NCI-H1436 (cell line): ENCODE data around the gene CLASRP.
"Not testable (repeated sequence)": the region's sequence is repeated elsewhere in the genome, so short reads cannot be mapped to it uniquely, and the experiment has no call there.

Source experiments
- DNase-seq: peaks from one replicate; lab custom pipeline; 2025; lab: John Stamatoyannopoulos, UW

The CLASRP gene

DNA sequence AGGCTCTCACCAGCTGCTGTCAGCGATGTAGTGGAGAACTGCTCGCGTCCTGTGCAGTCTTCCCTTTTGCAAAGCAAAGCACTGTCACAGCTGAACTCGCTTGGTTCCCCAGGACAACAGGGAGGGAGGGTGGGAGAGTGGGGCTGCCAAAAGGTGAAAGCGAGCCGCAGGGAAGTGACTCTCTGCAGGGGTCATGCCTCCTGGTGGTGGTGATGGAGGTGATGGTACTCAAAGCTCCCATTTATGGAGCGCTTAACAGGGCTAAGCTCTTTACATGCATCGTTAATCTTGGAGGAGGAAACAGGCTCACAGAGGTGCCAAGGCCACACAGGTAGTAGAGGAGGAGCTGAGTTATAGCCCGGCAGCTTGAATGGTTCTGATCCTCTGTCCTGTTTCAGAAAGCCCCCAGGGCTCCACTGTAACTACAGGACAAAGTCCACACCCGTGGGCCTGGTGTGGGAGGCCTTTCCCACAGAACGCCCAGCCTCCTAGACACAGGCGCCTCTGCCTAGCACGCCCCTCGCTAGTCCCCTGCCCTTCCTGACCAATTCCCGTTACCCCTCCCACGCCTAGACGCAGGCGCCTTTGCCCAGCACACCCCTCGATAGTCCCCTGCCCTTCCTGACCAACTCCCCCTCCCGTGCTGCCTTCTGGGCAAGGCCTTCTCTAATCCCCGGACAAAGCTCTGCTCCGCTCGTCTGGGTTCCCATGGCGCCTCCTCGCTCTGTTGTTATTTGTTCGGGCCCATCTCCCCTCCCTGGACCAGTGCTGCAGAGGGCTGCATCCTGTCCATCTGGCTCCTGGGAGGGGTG is 64.9 kb downstream of the CLASRP start:
- DNase-seq, result no peak

DNA sequence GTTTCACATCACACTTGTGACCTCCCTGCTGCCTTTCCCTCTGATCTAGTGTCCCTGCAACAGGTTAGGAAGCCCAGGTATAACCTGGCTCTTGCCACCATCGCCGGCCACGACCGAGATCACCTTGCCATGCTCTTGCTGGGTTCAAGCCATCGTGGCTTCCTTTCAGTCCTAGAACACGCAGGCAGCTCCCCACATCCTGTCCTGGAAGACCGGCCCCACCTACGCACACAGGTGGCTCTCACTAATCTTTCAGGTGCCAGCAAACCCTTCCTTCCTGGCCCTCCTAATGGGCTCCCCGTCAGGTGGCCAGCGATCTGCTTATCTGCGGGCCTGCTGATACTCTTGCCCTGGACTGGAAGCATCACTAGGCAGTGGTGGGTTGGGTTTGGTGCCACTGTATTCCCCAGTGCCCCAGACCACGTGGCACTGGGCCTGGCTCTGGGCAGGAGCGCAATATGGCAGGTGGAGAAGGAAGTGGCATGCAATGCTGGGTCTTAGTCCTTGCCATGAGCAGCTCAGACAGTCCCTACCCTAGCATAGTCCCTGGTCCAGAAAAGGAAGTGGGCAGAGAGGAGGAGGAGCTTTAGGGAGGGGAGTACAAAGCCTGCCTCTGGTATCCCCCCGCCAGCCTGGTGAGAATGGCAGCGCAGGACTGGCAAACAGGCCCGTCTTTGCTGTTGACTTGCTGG is 66.0 kb downstream of the CLASRP start:
- DNase-seq, result no peak

DNA sequence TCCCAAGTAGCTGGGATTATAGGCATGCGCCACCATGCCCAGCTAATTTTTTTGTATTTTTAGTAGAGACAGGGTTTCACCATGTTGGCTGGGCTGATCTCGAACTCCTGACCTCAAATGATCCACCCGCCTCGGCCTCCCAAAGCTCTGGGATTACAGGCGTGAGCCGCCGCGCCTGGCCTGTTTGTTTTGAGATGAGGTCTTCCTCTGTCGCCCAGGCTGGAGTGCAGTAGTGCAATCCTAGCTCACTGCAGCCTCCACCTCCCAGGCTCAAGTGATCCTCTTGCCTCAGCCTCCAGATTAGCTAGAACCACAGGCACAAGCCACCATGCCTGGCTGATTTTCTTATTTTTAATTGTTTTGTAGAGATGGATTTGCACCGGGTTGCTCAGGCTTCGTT is 67.5 kb downstream of the CLASRP start:
- DNase-seq, result not testable (repeated sequence)

DNA sequence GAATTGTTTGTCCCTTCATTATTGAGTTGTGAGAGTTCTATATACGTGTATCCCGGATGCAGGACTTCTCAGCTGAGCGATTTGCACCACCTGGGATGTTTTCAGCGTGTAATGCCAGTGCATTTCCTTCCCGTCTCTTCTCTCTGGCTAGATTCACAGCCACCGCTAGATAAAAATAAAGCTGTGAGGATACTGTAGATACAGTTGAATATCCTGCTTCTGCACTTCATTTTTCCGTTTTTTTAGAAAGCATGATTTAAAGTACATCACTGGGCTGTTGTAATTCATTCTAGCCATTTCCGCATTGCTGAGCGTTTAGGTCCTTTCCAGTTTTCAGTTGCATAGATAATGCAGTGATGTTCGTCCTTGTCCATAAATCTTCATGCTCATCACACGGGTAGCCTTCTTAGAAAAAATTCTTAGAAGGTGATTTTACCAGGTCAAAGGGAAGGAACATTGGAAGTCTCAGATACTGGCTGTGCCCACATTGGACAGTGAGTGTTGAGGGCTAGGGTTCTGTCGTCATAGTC is 68.8 kb downstream of the CLASRP start:
- no peak for DNase-seq

DNA sequence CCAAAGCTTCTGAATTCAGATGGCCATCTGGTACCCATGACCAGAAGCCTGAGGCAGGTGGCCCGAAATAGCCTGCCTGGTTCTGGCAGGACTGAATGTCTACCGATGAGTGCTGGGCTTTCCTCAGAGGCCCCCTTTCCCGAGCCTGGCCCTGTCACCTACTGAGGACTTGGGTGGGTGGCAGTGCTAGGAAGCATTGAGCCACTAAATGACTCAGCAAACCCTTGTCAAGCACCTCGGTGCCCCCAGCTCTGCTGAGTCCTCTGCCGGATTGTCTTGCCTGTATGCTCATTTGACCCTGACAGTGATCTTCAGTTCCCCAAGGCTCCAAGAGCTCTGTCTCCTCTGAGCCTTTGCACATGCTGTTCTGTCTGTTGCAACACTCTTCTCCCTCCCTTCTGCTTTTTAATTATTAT is 72.0 kb downstream of the CLASRP start:
- DNase-seq, result no peak

DNA sequence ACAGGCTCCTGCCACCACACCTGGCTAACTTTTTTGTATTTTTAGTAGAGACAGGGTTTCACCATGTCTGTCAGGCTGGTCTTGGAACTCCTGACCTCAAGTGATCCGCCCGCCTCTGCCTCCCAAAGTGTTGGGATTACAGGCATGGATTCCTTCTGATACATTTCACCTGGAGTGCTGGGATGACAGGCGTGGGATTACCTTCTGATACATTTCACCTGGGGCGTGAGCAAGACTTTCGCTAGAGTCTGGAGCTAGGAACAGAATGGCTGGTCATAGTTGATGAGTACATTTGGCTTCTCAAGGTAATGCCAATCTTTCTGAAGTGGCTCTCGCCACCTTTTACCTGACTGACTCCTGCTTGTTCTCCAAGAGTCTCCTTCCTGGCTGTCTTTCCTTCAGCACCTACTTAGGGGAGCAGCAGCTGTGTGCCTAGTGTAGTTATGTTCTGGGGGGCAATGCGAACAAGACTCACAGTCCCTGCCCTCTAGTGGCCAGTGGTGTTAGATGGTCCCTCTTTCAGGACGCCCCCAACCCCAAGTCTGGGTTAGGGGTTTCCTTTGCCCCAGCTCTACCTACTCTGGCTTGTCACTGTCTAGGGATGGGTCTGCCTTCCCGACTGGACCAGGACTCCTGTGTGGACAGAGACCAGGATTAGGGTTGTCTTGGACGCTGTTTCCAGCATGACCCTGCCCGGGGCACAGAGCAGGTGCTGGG is 73.4 kb downstream of the CLASRP start:
- no peak for DNase-seq

DNA sequence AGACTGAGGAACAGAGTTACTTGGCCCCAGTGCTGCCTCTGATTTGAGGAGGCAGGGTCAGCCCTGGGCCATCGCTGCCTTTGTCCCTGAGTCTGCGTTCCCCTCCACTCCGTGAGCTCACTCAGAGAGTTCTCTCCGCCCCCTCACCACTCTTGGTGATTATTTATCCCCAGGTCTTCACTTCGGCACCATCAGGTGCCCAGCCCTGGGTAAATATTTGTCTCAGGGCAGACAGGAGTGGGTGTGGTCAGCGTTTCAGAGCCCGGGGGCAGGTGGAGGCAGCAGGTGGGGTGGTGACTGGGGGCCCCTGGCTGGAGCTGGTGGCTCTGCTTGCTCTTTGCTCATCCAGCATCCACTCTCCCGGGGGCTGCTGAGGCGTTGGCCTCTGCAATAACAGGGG is 74.8 kb downstream of the CLASRP start:
- peak; percentile 80 for DNase-seq

DNA sequence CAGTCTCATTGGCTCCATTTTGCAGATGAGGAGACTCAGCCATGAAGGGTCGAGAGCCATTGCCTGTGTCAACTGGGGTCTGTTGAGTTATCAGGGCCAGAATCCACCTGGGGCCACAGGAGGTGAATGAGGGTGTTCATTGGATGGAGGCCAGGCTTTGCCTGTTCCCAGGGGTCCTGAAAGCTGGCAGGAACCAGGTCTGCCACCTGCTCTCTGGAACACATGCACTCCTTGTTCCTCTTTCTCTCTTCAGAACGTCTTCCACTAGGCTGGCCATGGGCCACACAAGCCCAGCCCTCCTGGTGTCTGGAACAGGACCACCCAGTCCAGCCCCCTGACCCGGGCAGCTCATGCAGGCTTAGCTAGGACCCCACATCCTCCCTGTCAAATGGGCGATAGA is 75.3 kb downstream of the CLASRP start:
- DNase-seq, result peak; percentile 56

DNA sequence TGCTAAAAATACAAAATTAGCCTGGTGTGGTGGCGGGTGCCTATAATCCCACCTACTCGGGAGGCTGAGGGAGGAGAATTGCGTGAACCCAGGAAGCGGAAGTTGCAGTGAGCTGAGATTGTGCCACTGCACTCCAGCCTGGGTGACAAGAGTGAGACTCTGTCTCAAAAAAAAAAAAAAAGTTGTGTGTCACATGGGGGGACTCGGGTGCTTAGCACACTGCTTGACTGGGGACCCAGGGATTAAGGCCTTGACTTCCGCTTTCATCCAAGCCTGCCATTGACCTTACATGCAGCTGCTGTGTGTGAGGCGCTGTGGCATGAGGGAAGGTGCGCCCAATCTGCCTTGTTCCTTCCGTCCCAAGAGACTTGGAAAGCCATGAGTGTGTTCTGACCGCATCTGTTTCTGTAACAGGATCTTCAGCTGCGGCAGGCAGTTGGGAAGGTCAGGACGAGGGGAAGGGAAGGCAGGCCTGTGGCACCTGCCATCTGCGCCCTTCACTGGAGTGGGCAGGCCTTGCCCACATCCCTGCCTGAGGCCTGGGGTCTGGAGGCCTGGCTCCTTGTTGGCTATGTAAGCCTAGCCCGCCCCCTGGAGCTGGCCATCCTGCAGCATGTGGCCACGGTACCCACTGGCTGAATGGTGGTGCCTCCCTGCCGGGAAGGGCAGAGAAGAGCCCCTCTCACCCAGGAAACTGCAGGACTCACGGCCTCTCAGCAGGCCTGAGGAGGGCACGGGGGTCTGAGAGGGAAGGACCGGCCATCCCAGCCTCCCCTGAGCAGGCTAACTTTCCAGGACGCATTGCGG is 77.2 kb downstream of the CLASRP start:
- no peak for DNase-seq

DNA sequence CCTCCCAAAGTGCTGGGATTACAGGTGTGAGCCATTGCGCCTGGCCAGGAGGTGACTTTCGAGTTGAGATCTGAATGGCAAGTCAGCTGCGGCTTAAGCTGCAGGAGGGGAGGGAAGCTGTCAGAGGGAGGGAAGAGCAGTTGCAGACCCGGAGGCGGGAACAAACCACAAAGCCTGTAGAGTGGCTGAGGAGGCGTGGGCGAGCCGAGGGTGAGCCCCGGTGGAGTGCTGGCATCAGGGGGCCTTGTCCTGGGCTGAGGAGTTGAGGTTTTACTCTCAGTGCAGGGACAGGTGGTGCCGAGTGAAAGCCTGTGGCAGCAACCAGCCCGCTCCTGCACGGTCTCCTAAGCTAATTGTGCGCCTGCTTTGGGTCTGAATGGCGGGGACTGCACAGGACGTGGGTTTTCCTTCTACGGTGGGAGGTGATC is 78.3 kb downstream of the CLASRP start:
- peak; percentile 57 for DNase-seq

DNA sequence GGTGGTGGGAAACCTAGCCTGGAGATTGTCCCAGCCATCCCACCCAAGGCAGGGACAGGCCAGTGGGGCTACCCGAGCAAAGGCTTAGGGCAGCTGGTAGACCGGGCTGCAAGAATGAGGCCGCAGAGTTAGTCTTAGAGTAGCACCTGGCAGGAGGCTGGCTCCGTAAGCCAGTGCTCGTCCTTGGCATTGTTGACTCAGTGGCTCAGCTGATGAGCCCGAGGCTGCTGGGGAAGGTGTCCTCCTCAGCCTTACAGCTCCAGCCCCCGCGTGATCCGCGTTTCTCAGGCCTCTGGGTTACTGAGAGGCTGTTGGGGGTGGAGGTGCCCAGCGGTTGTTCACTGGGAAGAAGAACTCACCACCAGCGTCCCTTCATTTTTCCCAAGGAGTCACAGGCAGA is 78.8 kb downstream of the CLASRP start:
- no peak for DNase-seq

DNA sequence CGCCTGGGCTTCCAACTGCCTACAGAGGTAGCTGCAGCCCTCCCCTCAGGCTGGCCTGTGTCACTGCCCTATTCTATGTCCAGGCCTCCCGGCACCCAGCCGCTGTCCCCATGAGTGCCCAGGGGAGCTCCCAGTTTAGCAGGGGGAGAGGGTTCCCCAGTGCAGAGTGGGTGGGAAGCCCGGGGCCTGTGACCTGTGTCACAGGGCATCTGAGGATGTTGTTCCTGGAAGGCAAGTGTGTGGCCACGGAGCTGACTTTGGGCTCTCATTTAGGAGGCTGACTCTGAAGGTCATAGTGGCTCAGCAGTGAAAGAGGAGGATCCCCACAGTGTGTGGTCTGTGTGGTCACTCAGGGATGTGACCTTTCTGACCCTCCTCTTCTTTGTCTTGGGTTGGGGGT is 79.3 kb downstream of the CLASRP start:
- DNase-seq, result no peak

DNA sequence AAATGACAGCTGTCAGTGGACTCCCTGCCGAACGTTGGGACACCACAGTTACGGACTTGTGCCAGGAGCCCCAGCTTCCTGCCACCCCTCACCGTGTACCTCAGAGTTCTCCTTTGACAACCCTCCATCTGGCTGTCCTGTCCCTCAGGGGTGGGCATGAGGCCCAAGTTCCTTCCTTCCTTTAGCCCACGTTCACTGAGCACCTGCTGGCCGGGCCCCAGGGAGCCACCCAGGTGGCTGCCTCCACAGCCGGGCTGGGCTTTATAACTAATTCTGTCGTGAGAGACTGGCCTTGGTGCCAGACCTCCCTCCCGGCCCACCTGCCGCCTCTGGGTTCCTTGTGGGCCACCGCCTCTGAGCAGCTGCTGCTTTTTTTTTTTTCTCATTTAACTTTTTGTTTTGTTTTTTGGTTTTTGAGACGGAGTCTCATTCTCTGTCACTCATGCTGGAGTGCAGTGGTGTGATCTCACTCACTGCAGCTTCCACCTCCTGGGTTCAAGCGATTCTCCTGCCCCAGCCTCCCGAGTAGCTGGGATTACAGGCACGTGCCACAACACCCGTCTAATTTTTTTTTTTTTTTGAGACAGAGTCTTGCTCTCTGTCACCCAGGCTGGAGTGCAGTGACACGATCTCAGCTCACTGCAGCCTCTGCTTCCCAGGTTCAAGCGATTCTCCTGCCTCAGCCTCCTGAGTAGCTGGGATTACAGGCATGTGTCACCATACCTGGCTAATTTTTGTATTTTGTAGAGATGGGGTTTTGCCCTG is 79.9 kb downstream of the CLASRP start:
- not testable (repeated sequence) for DNase-seq

DNA sequence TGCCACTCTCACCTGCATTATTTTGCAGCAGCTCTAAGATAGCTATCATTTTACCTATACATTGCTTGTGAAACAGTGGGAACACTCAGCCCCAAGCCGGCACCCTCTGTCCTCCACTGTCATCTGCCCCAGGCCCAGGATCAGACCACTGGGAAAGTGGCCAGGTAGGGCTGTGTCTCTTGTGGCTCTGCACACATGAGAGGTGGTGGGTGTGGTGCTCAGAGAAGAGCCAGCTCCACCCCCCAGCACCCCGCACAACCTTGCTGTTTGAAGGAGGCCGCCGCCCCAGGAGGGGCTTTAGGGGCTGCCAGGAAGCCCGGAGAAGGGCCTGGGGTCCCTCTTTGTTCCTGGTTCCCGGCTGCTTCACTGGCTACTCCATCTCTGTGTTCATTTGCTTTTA is 80.7 kb downstream of the CLASRP start:
- no peak for DNase-seq
